Measurements from ENCODE around the gene MAOA.
"Not testable (repeated sequence)": the region's sequence is repeated elsewhere in the genome, so short reads cannot be mapped to it uniquely, and the experiment has no call there.

The MAOA gene

DNA sequence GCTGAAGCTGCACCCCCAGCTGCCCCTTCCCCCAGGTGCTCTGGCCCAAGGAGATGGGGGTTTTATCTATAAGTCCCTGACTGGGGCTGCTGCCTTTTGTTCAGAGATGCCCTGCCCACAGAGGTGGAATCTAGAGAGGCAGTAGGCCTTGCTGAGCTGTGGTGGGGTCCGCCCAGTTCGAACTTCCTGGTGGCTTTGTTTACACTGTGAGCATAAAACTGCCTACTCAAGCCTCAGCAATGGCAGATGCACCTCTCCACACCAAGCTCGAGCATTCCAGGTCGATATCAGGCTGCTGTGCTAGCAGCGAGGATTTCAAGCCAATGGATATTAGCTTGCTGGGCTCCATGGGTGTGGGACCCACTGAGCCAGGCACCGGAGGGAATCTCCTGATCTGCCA lies 71.2 kb downstream of the MAOA start:
- H3K27ac ChIP-seq (ENCODE audit: low read depth, low read length); H3K79me2 ChIP-seq (ENCODE audit: insufficient read depth, low read length); H3K36me3 ChIP-seq (ENCODE audit: low read length); H3K4me2 ChIP-seq (ENCODE audit: low read depth, low read length, poor library complexity, severe bottlenecking); H3K9me3 ChIP-seq (ENCODE audit: insufficient read depth, low read length); H4K20me1 ChIP-seq (ENCODE audit: low read depth, low read length); H3K27me3 ChIP-seq (ENCODE audit: low read length); H2AFZ ChIP-seq (ENCODE audit: low read depth, low read length, severe bottlenecking); H3F3A ChIP-seq (ENCODE audit: insufficient read depth); H3K4me3 ChIP-seq (ENCODE audit: insufficient read depth, low read length, poor library complexity, severe bottlenecking); H3K9me2 ChIP-seq (replicated peaks; ENCODE audit: insufficient read depth, low read length); H3K9ac ChIP-seq (ENCODE audit: low read length): not testable (repeated sequence)

DNA sequence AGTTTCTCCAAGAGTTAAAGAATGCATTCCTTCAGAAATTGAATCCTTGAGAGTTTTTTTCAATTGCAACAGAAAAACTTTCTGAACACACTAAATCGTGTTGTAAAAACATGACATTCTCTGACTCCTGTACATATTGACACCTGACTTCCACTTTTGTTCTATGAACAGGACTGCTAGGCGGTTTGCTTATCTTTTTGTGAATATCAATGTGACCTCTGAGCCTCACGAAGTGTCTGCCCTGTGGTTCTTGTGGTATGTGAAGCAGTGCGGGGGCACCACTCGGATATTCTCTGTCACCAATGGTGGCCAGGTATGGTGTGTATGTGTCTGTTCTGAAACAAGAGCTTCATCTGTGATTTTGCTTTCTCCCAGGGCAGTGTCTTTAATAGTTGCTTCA lies 71.9 kb downstream of the MAOA start:
- TF ChIP-seq, protein P1, sequence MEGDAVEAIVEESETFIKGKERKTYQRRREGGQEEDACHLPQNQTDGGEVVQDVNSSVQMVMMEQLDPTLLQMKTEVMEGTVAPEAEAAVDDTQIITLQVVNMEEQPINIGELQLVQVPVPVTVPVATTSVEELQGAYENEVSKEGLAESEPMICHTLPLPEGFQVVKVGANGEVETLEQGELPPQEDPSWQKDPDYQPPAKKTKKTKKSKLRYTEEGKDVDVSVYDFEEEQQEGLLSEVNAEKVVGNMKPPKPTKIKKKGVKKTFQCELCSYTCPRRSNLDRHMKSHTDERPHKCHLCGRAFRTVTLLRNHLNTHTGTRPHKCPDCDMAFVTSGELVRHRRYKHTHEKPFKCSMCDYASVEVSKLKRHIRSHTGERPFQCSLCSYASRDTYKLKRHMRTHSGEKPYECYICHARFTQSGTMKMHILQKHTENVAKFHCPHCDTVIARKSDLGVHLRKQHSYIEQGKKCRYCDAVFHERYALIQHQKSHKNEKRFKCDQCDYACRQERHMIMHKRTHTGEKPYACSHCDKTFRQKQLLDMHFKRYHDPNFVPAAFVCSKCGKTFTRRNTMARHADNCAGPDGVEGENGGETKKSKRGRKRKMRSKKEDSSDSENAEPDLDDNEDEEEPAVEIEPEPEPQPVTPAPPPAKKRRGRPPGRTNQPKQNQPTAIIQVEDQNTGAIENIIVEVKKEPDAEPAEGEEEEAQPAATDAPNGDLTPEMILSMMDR (IDR thresholded peaks at IDR 0.05; ENCODE audit: insufficient read depth, low read length, poor library complexity, severe bottlenecking): no peak
- no peak for TF ChIP-seq EZH2phosphoT487 (conservative IDR thresholded peaks at IDR 0.05; ENCODE audit: low read length)
- Histone ChIP-seq H3K27ac (ENCODE audit: low read depth, low read length) (no peak overlapping the region), H3K4me2 (ENCODE audit: low read depth, low read length, poor library complexity, severe bottlenecking) (no peak overlapping the region), H4K20me1 (ENCODE audit: low read depth, low read length) (no peaks in the 10 kb centered on the region), H2AFZ (ENCODE audit: low read depth, low read length, severe bottlenecking) (no peak overlapping the region), H3K4me3 (ENCODE audit: insufficient read depth, low read length, poor library complexity, severe bottlenecking) (no peak overlapping the region), H3K36me3 (ENCODE audit: low read length) (no peaks in the 10 kb centered on the region), H3F3A (ENCODE audit: insufficient read depth) (no peaks in the 10 kb centered on the region), H3K9ac (ENCODE audit: low read length) (no peak overlapping the region), H3K9me3 (ENCODE audit: insufficient read depth, low read length) (no peaks in the 10 kb centered on the region), H3K9me2 (replicated peaks; ENCODE audit: insufficient read depth, low read length) (no peaks in the 10 kb centered on the region), H3K79me2 (ENCODE audit: insufficient read depth, low read length) (no peaks in the 10 kb centered on the region), H3K27me3 (ENCODE audit: low read length) (no peaks in the 10 kb centered on the region)

DNA sequence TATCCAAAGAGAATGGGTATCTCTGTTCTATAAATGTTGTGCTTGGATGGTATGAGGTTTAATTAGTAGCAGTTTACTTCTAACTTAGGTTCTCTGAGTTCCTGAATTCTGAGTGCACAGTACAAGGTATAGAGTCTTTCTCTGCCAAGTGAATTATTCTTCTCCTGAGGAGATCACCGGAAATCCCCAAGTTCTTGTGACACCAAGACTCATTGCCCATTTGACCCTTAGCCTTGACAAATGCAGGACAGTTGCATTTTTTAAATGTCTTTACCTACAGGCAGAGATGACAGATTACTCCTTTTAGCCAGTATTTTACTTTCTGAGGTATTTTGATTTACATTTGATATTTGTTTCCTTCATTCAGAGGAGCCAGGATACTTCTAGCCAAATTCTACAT lies 72.9 kb downstream of the MAOA start:
- H3K9ac ChIP-seq (ENCODE audit: low read length): no peak overlapping the region
- TF ChIP-seq EZH2phosphoT487 (conservative IDR thresholded peaks at IDR 0.05; ENCODE audit: low read length): no peak
- TF ChIP-seq, protein P1 (IDR thresholded peaks at IDR 0.05; ENCODE audit: insufficient read depth, low read length, poor library complexity, severe bottlenecking): no peak
- H3F3A ChIP-seq (ENCODE audit: insufficient read depth): no peaks in the 10 kb centered on the region
- H3K9me3 ChIP-seq (ENCODE audit: insufficient read depth, low read length): no peaks in the 10 kb centered on the region
- H3K27me3 ChIP-seq (ENCODE audit: low read length): no peaks in the 10 kb centered on the region
- no peaks in the 10 kb centered on the region for H3K9me2 ChIP-seq (replicated peaks; ENCODE audit: insufficient read depth, low read length)
- no peak overlapping the region for H2AFZ ChIP-seq (ENCODE audit: low read depth, low read length, severe bottlenecking)
- H3K36me3 ChIP-seq (ENCODE audit: low read length): no peaks in the 10 kb centered on the region
- no peak overlapping the region for H3K4me3 ChIP-seq (ENCODE audit: insufficient read depth, low read length, poor library complexity, severe bottlenecking)
- no peak overlapping the region for H3K27ac ChIP-seq (ENCODE audit: low read depth, low read length)
- no peaks in the 10 kb centered on the region for H3K79me2 ChIP-seq (ENCODE audit: insufficient read depth, low read length)
- no peak overlapping the region for H3K4me2 ChIP-seq (ENCODE audit: low read depth, low read length, poor library complexity, severe bottlenecking)
- no peaks in the 10 kb centered on the region for H4K20me1 ChIP-seq (ENCODE audit: low read depth, low read length)

DNA sequence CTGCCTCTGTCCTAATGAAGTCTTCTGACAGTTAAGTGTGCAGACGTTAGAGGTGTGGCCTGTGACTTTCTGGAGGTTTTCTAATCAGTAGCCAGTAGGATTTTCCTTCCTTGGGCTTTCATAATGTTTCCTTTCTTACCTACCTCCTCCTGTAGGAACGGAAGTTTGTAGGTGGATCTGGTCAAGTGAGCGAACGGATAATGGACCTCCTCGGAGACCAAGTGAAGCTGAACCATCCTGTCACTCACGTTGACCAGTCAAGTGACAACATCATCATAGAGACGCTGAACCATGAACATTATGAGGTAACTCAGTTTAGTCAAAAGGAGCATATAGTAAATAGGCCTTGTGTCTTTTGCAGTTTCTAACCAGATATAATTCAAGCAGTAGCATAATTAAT lies 75.0 kb downstream of the MAOA start:
- TF ChIP-seq, protein P1 (IDR thresholded peaks at IDR 0.05; ENCODE audit: insufficient read depth, low read length, poor library complexity, severe bottlenecking): no peak
- TF ChIP-seq EZH2phosphoT487 (conservative IDR thresholded peaks at IDR 0.05; ENCODE audit: low read length): no peak
- no peak overlapping the region for H3K27ac ChIP-seq (ENCODE audit: low read depth, low read length)
- H3K27me3 ChIP-seq (ENCODE audit: low read length): no peaks in the 10 kb centered on the region
- H3K36me3 ChIP-seq (ENCODE audit: low read length): no peaks in the 10 kb centered on the region
- no peak overlapping the region for H3K4me2 ChIP-seq (ENCODE audit: low read depth, low read length, poor library complexity, severe bottlenecking)
- no peaks in the 10 kb centered on the region for H3F3A ChIP-seq (ENCODE audit: insufficient read depth)
- no peaks in the 10 kb centered on the region for H3K9me2 ChIP-seq (replicated peaks; ENCODE audit: insufficient read depth, low read length)
- H4K20me1 ChIP-seq (ENCODE audit: low read depth, low read length): no peaks in the 10 kb centered on the region
- no peak overlapping the region for H3K4me3 ChIP-seq (ENCODE audit: insufficient read depth, low read length, poor library complexity, severe bottlenecking)
- H2AFZ ChIP-seq (ENCODE audit: low read depth, low read length, severe bottlenecking): no peak overlapping the region
- no peak overlapping the region for H3K9ac ChIP-seq (ENCODE audit: low read length)
- no peaks in the 10 kb centered on the region for H3K9me3 ChIP-seq (ENCODE audit: insufficient read depth, low read length)
- H3K79me2 ChIP-seq (ENCODE audit: insufficient read depth, low read length): no peaks in the 10 kb centered on the region
